NOMO-1 (cell line): ENCODE measurements around the gene JARID2.

Source experiments
- DNase-seq, 2 experiments: peaks; one replicate each; lab custom pipeline; 2025; ENCODE audit not compliant: unreplicated experiment in 2 of 2; lab: John Stamatoyannopoulos, UW

Gene JARID2

DNA sequence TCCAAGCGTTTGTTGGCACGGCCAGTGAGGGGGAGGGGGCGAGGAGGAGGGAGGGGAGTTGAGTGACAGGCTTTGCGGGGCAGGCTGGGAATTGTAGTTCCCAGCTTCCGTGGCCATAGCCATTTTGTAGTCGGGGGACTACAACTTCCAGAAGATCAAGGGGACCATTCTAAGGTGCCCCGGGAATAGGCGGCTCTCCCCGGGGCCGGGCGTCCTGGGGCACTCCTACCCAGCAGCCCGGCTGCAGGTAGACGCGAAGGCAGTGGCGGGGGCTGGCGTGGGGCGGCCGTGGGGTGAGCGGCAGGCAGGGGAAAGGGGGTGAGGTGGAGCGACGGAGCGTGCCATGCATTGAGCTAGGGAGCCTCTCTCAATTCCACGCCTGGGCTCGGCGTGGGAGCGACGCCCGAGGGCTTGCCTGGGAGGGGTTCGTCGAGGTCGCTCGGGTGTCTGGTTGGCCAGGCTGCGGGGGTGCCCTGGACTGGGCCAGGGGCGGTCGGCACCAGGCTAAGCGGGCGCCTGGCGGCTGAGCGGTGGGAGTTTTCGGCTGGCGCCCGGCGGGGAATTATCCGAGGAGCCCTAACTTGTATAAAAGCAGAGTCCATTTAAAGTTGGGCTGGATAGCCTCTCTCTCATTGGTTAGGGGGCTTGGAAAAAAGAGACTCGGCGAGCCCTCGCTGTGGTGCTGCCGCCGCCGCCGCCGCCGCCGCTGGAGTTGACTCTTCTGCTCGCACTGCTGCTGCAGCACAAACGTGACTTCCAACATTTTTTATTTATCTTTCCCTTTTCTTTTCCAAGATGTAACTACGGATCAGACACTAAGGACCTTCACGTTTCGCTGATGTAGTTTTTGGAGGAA lies at the start of gene JARID2:
Gene JARID2, plus strand, starts transcription at position 709 of the 856 bp plus-strand sequence. CDS start 471 bp downstream, outside the sequence.
- peak; percentile 91 to 97 for DNase-seq

DNA sequence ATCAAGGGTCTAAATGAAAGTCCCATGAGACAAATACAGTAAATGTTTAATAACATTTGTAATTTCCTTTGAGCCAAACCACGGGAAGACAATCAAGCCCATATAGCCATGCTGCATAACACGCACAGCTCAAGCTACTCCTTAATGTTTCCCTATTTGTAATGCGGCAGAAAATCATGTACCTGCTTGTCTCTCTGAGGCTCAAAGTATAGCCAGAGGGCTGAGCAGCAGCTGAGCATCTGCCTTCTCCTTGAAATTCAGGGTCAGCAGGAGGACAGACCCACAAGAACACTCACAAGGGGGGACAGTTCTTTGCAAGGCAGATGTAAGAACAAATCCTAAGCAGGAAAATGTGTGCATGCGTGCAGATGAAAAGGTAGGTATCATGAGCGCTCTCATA lies 45.8 kb upstream of the JARID2 start:
- DNase-seq, result no peak

DNA sequence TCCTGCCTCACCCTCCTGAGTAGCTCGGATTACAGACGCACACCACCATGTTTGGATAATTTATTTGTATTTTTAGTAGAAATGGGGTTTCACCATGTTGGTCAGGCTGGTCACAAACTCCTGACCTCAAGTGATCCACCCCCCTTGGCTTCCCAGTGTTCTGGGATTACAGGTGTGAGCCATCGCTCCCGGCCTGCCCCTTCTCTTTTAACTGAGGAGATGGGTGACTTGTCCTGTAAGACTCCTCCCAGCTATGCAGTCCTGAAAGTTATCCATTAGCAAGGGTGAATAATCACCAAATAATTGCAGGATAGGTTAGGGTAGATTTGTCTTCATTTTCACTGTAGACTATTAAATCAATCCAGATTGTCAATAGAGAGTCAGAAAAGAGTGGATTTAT lies 40.5 kb upstream of the JARID2 start:
- DNase-seq, result no peak

DNA sequence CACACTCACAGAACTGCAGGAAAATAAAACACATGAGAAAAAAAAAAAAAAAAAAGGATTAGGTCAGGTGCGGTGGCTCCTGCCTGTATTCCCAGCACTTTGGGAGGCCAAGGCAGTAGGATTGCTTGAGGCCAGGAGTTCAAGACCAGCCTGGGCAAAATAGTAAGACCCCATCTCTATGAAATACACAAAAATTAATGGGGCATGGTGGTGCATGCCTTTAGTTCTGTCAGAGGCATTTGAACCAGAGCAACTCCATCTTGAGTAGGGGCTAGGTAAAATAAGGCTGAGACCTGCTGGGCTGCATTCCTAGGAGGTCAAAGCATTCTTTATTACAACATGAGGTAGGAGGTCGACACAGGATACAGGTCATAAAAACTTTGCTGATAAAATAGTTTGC lies 39.0 kb upstream of the JARID2 start:
- DNase-seq, result no peak

DNA sequence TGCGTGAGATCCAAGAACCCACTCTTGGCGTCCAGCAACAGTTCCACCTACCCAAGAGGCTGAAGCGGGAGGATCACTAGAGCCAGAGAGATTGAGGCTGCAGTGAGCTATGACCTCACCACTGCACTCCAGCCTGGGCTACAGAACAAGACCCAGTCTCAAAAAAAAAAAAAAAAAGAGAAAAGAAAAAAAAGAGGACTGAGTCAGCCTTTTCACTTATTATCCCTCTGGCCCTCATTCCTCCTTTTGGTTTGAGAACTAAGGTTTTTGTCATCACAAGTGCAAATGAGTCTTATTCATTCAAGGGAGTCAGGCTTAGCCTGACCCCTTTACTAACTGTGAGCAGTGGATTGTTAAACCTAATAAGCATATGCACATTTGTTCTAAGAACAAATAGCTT lies 37.9 kb upstream of the JARID2 start:
- no peak for DNase-seq

DNA sequence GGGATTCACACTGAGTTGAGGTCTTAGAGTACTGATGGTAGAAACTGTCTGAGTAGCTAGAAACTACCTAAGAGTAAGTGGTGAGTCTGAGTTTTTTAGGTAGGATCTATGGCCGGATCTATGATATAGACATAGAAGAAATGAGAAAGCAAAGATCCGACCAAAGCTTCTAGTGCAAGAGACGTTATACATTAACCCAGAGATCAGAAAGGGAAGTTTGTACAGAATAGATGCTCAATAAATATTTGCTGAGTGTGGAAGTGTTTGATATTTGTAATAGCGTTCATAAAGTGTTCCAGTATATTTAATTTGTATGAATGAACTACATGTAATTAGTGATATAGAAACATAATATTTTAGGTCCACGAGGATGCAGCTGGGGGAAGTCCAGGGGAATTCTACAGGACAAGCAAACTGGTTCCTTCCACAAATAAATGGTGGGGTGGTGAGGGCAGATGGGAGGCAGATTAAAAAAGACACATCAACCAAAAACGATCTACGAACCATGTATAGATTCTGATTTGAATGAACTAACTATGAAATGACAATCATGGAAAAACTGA lies 31.9 kb upstream of the JARID2 start:
- no peak for DNase-seq

DNA sequence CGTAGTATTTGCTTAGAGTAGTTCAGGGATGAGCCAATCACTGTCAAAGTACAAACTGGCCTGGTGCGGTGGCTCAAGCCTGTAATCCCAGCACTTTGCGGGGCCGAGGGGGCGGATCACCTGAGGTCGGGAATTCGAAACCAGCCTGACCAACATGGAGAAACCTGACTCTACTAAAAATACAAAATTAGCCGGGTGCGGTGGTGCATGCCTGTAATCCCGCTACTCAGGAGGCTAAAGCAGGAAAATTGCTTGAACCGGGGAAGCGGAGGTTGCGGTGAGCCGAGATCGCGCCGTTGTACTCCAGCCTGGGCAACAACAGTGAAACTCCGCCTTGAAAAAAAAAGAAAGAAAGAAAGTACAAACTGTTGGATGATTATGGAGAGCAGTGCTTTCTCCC lies 27.5 kb upstream of the JARID2 start:
- no peak for DNase-seq

DNA sequence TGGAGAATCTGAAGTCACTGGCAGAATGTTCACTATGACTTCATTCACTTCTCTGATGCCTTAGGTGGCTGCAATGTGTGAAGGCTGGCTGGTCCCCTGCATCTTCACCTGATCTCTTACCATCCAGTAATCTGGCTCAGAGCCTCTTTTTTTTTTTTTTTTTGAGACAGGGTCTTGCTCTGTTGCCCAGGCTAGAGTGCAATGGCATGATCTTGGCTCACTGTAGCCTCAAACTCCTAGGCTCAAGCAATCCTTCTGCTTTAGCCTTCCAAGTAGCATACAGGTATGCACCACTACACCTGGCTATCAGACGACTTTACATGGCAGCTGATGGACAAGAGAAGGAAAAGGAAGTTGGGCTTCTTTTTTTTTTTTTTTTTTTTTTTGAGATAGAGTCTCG lies 25.8 kb upstream of the JARID2 start:
- no peak for DNase-seq

DNA sequence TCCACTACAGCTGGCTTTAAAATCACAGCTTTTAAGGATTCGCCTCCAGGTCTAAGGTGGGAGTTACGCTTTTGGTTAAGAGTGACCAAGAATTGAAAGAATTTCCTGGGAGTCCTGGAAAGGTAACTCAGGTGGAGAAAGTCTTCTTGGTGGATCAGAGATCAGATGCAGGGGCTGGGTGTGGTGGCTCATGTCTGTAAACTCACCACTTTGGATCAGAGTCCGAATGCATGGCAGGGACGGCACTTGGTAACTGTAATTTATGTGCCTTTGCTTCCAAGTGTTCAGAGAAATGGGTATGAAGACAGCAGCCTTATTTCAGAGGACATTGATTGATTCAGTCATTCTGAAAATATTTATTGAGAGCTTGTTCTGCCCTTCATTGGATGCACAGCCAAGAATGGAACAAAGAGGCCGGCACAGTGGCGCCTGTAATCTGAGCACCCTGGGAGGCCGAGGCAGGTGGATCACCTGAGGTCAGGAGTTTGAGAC lies 18.0 kb upstream of the JARID2 start:
- no peak for DNase-seq

DNA sequence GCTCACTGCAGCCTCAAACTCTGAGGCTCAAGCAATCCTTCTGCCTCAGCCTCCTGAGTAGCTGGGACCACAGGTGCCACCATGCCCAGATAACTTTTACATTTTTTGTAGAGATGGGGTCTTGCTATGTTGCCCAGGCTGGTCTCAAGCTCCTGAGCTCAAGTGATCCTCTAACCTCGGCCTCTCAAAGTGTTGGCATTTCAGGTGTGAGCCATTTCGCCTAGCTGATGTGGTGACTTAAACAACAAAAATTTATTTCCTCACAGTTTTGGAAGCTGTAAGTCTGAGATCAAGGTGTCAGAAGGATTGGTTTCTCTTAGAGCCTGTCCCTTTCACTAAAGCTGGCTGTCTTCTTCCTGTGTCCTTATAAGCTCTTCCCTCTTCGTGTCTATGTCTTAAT lies 15.0 kb upstream of the JARID2 start:
- no peak for DNase-seq

DNA sequence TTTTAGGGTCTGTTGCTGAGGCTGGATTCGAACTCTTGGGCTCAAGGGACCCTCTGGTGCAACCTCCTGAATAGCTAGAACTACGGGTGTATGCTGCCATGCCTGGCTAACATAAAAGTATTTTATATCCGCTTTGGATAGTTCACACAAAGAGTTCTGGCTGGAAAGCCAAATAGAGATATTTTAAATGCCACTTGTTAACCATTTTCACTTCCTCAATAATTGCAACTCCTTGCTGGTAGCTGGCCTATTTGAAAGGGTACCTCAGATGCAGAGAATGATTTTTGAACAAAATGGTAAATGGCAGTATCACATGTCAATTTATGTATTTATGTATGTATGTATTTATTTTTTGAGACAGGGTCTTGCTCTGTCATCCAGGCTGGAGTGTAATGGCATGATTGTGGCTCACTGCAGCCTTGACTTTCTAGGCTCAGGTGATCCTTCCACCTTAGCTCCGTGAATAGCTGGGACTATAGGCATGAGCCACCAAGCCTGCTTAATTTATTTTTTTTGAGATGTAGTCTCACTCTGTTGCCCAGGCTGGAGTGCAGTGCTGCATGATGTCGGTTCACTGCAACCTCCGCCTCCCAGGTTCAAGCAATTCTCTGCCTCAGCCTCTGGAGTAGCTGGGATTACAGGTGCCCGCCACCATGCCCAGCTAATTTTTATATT lies 12.9 kb upstream of the JARID2 start:
- peak; percentile 57 to 77 for DNase-seq

DNA sequence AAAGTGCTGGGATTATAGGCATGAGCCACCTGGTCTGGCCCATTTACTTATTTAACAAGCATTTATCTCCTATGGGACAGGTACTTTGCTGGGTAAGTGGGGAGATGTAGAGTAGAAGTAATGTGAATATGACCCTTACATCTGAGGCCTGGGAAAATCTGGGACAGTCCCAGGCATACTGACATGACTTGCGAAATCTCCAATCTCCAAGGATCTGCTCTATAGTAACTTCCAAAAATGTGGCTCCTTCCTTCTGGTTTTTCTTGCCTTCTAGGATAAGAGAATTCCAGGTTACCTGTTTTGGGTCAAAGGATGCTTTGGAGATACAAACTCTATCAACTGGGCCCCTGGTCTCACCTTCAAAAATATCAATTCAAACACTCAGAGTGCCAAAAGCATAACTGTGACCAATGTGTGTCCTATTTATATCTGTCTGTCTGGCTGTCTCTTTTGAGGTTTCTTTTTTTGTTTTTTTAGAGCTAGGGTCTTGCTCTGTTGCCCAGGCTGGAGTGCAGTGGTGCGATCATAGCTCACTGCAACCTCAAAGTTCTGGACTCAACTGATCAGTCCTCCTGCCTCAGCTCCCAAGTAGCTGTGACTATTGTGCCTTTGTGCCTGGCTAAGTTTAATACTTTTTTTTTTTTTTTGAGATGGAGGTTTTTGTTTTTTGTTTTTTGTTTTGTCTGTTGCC lies 11.7 kb upstream of the JARID2 start:
- no peak for DNase-seq

DNA sequence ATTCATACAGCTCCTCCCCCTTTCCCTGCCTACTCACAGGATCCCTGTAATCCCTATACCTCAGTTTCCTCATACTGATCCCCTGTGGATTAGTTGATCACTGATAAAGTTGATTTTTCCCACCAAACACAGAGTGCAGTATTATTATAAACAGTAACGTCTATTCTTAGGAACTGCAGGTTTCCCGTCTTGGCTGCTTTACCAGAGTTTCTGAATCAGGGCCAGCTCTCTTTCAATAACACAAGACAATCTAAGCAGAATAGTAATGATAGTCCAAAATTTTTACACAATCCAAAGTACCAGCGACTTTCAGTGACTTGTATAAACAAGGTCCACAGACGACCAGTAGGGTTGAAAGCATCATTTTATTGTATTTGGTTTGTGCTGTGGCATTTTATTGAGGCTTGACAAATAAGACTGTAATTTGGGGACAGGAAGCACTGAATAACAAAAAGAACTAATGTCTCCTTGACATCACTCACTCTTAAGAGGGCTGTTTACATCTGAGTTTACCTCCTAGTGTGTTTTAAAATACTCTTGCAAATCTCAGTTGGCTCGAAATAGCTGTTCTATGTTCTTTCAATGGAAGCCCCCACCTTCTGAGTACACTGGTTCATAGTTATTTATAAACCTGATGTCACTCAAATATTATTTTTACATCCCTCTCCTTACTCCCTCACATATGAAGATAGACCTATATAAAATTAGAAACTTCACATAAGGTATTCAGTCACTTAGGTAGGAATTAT lies 6.1 kb upstream of the JARID2 start:
- DNase-seq, result no peak

DNA sequence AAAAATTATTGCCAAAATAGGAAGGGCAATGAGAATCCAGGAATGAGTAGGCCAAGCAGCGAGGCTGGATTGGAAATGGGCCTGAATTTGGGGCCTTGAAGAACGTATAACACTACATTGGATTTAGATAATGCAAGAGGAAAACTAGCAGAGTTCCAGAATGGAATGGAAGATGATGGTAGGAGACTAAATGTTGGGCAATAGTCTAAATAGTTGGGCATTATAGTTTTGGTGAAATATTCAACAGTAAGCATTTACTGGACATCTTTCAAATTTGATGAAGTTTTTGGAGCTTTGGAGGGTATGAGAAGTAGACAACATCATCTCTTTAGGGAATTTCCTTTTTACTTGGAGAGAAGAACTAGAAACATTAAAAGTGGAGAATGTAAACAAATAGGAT lies 3.4 kb upstream of the JARID2 start:
- no peak for DNase-seq

DNA sequence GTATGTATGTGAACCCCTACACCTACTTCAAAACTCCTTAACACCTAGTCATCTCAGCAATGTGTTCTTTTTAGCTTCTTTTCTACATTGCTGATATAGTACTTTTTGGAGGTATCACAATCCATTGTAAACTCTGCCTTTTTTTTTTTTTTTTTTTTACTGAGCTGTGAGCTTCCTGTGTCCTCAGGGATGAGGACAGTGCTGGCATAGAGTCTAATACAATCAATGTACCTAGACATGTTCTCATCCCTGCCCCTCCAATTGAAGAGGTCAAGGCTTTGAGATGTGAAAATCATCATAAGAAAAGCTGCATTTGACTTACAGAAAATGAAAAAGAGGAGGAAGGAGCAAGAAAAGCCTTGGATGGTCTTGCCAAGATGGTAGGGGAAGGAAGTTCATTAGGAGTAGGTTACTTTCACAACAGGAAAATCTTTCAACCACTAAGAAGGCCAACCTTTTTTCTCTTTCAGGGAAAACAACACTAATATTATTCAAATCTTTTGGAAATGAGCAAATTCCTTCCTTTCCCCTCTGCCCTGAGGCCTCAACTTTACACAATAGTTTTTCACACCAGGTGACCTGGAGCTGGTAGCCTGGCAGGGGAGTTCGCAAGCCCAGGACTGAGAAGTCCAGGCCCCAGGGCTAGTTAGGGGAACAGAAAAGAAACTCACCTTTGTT lies 2.8 kb upstream of the JARID2 start:
- no peak for DNase-seq

DNA sequence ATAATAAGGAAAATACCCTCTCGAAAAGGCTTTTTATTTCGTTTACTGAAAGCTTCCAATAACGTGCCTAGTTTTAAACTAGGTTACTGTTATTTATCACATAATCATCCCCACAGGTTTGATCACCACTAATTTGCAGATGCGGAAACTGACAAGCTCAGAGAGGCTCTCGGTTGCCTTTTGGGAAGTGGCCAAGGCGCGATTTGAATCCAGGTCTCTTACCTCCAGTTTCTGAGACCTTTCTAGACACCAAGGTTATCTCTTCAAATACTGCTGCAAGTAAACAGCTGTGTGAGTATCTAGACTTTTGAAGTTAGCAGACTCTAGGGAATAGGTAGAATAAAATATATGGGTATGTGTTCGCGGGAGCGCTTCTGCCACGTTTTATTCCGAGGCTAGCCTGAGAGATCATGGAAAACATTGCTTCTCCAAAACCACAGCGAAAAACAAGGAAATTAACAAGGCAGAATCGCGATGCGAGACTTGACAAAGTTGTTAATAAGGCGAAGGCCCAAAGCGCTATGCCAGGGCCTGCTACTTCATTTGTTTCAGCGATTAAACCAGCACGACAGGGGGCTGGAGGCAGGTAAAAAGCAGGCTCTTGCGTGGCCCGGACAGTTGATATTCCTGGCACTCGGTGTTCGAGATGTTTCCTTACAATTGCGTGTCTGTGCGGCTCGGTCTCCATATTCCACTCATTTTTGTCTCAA lies 1.8 kb upstream of the JARID2 start:
- no peak for DNase-seq

DNA sequence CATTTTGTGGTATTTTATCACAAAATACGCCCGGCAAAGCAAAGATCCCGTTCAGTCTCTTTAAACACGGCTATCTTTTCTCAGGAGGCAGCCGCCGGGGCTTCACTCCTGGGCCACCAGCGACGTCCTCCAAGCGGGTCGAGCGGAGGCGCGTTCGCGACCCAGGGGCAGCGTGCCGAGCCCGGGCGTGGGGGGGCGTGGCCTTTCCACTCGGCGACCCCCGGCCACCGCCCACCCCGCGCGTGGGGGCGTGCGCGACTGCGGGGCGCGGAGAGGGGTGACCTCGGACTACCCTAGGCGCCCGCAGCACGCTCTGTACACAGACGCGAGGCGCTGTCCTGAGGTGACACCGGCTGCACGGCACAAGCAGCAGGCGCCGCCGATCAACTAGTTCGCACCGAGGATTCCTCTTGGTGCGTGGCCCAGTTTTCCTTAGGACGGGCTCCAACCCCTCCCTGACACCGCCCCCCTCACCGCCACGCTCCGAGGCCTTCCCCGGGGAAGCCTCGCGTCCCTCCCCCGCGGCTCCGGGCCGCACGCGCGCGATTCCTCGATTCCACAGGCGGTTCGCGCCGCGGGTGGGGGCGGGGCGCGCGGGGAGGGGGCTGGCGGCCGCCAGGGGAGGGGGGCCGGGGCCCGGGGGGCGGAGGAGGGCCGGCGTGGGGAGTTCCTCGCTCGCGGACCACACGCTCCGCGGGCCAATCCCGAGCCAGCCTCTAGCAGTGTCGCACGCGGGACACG lies 1.1 kb upstream of the JARID2 start:
- peak; percentile 53 to 62 for DNase-seq

DNA sequence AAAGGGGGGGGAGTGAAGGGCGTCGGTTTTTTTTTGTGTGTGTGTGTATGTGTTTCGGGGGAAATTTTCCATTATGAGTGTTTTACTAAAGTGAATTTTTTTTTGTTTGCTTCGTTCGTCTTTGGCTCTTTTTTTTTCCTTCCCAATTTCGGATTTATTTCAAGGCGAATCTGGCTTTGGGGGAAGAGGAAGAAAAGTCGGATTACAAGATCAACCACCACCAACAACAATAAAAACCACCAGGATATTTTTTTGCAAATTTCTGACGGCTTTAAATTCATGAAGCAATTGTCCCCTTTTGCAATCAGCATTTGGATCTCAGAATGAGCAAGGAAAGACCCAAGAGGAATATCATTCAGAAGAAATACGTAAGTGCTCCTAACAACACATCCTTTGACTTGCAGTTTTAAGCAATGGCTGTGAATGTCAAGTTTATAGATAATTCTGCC lies 372 bp downstream of the JARID2 start:
- no peak for DNase-seq
